Stimulated activated CD8-positive, alpha-beta memory T cell treated with anti-CD3 and anti-CD28 coated beads, Interleukin-12 subunit alpha, Interleukin-12 subunit beta, amount 100 ng/mL, for 24 hours (primary cell): ENCODE measurements around the gene ID1.
"Not testable (repeated sequence)": the region's sequence is repeated elsewhere in the genome, so short reads cannot be mapped to it uniquely, and the experiment has no call there.

Source experiments
- DNase-seq: peaks from one replicate; pipeline ENCODE4 v3.0.0-alpha.2; 2020; ENCODE audit errors: extremely low read depth

ID1 gene

GRCh38 chr20:31602431-31602778 is 2.7 kb upstream of the ID1 start:
- no peak for DNase-seq

GRCh38 chr20:31602779-31603441 is 2.2 kb upstream of the ID1 start:
- no peak for DNase-seq

- DNase-seq: peak; percentile 33
These were observed 1.1 kb upstream of the ID1 start for GRCh38 chr20:31603822-31604566.

- no peak for DNase-seq
These were observed 490 bp upstream of the ID1 start for GRCh38 chr20:31604567-31605030.

- DNase-seq: no peak
These were observed 1.1 kb downstream of the ID1 start for GRCh38 chr20:31605902-31606803.

GRCh38 chr20:31606804-31607639 is 1.9 kb downstream of the ID1 start:
- DNase-seq: no peak

GRCh38 chr20:31607640-31608250 is 2.7 kb downstream of the ID1 start:
- DNase-seq: no peak

GRCh38 chr20:31608251-31608945 is 3.3 kb downstream of the ID1 start:
- DNase-seq: no peak

- DNase-seq: not testable (repeated sequence)
These were observed 7.2 kb downstream of the ID1 start for GRCh38 chr20:31612271-31612640.

- no peak for DNase-seq
These were observed 10.3 kb downstream of the ID1 start for GRCh38 chr20:31615416-31615815.

- DNase-seq: no peak
These were observed 12.5 kb downstream of the ID1 start for GRCh38 chr20:31617432-31618104.

- DNase-seq: no peak
These were observed 15.2 kb downstream of the ID1 start for GRCh38 chr20:31620246-31620645.

GRCh38 chr20:31623123-31623505 is 18.0 kb downstream of the ID1 start:
- not testable (repeated sequence) for DNase-seq

- DNase-seq: not testable (repeated sequence)
These were observed 21.4 kb downstream of the ID1 start for GRCh38 chr20:31626534-31626933.

- DNase-seq: not testable (repeated sequence)
These were observed 23.0 kb downstream of the ID1 start for GRCh38 chr20:31628057-31628456.

GRCh38 chr20:31630187-31630790 is 25.2 kb downstream of the ID1 start:
- no peak for DNase-seq

- DNase-seq: no peak
These were observed 27.7 kb downstream of the ID1 start for GRCh38 chr20:31632548-31633338.

GRCh38 chr20:31633339-31633914 is 28.3 kb downstream of the ID1 start:
- DNase-seq: no peak
